Hepatocyte (in vitro differentiated cells): ENCODE data around the gene ACOX3. TPM values are rescaled to one million over a fixed set of nuclear protein-coding genes. Genes with fewer than 3 reads are reported as not detected.
"Not testable (repeated sequence)": the region's sequence is repeated elsewhere in the genome, so short reads cannot be mapped to it uniquely, and the experiment has no call there.

Experiments
- DNase-seq: peaks from one replicate; pipeline ENCODE4 v3.0.0-alpha.2; 2016; ENCODE audit warnings: low spot score
- H2AFZ ChIP-seq: fragments of 200-600 bp; sonication (generic); 2 replicates; pipeline ENCODE4 v1.6.0; 2016; ENCODE audit warnings: antibody characterized with exemption, mild to moderate bottlenecking
- H3K27ac ChIP-seq: fragments of 200-600 bp; sonication (generic); 2 replicates; pipeline ENCODE4 v1.5.1; 2016; ENCODE audit warnings: mild to moderate bottlenecking
- H3K27me3 ChIP-seq: fragments of 200-600 bp; sonication (generic); 2 replicates; pipeline ENCODE4 v1.6.1; 2016
- H3K36me3 ChIP-seq: fragments of 200-600 bp; sonication (generic); replicated peaks from 2 replicates; pipeline ENCODE4 v1.5.1; 2016; ENCODE audit warnings: low read depth; ENCODE audit not compliant: insufficient read depth
- H3K4me1 ChIP-seq: fragments of 200-600 bp; sonication (generic); 2 replicates; pipeline ENCODE4 v1.5.1; 2016; ENCODE audit warnings: mild to moderate bottlenecking, moderate library complexity; ENCODE audit not compliant: insufficient read depth
- H3K4me2 ChIP-seq: fragments of 200-600 bp; sonication (generic); 2 replicates; pipeline ENCODE4 v1.6.0; 2016
- H3K4me3 ChIP-seq: fragments of 200-600 bp; sonication (generic); 2 replicates; pipeline ENCODE4 v1.5.1; 2016; ENCODE audit warnings: mild to moderate bottlenecking
- H3K79me2 ChIP-seq: fragments of 200-600 bp; sonication (generic); 2 replicates; pipeline ENCODE4 v1.6.0; 2017; ENCODE audit warnings: mild to moderate bottlenecking
- H3K9me2 ChIP-seq: fragments of 200-600 bp; sonication (generic); replicated peaks from 2 replicates; pipeline ENCODE4 v1.6.0; 2017; ENCODE audit warnings: mild to moderate bottlenecking; ENCODE audit not compliant: insufficient read depth
- H3K9me3 ChIP-seq: fragments of 200-600 bp; sonication (generic); 2 replicates; pipeline ENCODE4 v1.5.1; 2016; ENCODE audit warnings: low read depth, mild to moderate bottlenecking
- H4K20me1 ChIP-seq: fragments of 200-600 bp; sonication (generic); 2 replicates; pipeline ENCODE4 v1.6.0; 2016; ENCODE audit warnings: mild to moderate bottlenecking; ENCODE audit not compliant: insufficient read depth, poor library complexity, severe bottlenecking
- CTCF ChIP-seq: fragments of 200-600 bp; sonication (generic); IDR thresholded peaks from 2 replicates; pipeline ENCODE4 v1.5.1; 2016; ENCODE audit warnings: antibody characterized with exemption, mild to moderate bottlenecking; ENCODE audit not compliant: poor library complexity
- EZH2 ChIP-seq: fragments of 200-600 bp; sonication (generic); IDR thresholded peaks from 2 replicates; pipeline ENCODE4 v1.6.1; 2016; ENCODE audit warnings: antibody characterized with exemption, mild to moderate bottlenecking, borderline replicate concordance
- EZH2phosphoT487 ChIP-seq: fragments of 200-600 bp; sonication (generic); IDR thresholded peaks from one replicate; pipeline ENCODE4 v1.6.1; 2018; ENCODE audit warnings: antibody characterized with exemption, mild to moderate bottlenecking, low read depth, moderate library complexity; ENCODE audit not compliant: unreplicated experiment, severe bottlenecking
- WGBS: methylation state at CpG from one replicate; pipeline ENCODE4 v1.1.6; 2016; ENCODE audit warnings: low lambda C conversion rate; ENCODE audit errors: missing lambda C conversion rate; 5-methylcytosine and 5-hydroxymethylcytosine counted together
- polyA plus RNA-seq: library from polyadenylated mRNA; unstranded; fragments of >200 nt; fragmentation: Nextera tagmentation; extraction: Ambion mirVana; gene quantifications from 2 replicates; pipeline ENCODE4 v1.2.1, GENCODE V29; 2016
- total RNA-seq: library from RNA; depleted of rRNA; stranded (reverse); fragments of >200 nt; gene quantifications from 2 replicates; pipeline ENCODE4 v1.2.3, GENCODE V29; 2014

The ACOX3 gene
- total RNA-seq, result 21.0 and 22.5 TPM in 2 replicates
- polyA plus RNA-seq, result 13.9 and 17.6 TPM in 2 replicates

GRCh38 chr4:8440492-8441311, at the start of gene ACOX3, which contains the start of gene TRMT44:
TSS of gene ACOX3 (minus strand) at chr4:8440723. CDS start at chr4:8416521, 24,202 bp downstream.
TSS of gene TRMT44 (plus strand) at chr4:8440777. CDS start at chr4:8440823, 46 bp downstream.
- peak within 1 kb of the TSS; percentile 94 for H3K27ac ChIP-seq
- H3K4me3 ChIP-seq, result peak within 1 kb of the TSS; percentile 54
- peak; percentile 95 for DNase-seq
- H3K9me3 ChIP-seq, result no peaks in the 10 kb centered on the region
- TF ChIP-seq EZH2, result no peak
- no peaks in the 10 kb centered on the region for H3K9me2 ChIP-seq
- H3K36me3 ChIP-seq, result no peaks in the 10 kb centered on the region
- H3K27me3 ChIP-seq, result no peaks in the 10 kb centered on the region
- no peaks in the 10 kb centered on the region for H4K20me1 ChIP-seq
- peaks cover 73% of the 10 kb centered on the region for H3K79me2 ChIP-seq
- H3K4me1 ChIP-seq, result peaks cover 17% of the 10 kb centered on the region
- H3K4me2 ChIP-seq, result peak within 1 kb of the TSS; percentile 89
- under 1% methylated on average over 52 of the region's 60 CpGs for WGBS
- peak within 1 kb of the TSS; percentile 50 for H2AFZ ChIP-seq

DNA sequence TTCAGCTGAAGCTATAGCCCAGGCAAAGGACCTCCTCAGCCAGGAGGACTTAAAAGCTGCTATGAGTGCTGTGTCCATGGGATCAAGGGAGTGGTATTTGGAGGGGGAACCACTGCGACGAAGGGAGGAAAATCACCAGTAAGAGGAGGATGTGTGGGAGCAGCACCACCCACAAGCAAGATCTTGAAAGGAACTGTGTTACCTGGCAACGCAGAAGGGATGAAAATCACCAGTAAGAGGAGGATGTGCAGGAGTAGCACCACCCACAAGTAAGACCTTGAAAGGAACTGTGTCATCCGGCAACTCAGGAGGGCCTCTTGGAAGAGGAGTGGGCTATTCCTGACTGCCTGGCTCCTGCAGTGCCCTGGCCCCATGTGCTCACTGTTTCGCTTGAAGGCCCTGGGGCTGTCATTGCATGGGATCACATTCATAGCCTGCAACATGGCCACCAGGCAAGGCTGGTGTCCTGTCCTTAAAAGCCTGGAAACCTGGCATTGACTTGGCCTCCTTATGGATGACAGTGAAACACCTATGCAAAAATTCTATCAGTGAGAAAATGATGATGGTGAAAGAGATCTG, 48.4 kb upstream of the ACOX3 start:
- H3K27me3 ChIP-seq, result no peaks in the 10 kb centered on the region
- H3K9me2 ChIP-seq, result no peaks in the 10 kb centered on the region
- no peak for DNase-seq
- no peaks in the 10 kb centered on the region for H3K4me1 ChIP-seq
- H3K4me3 ChIP-seq, result no peak overlapping the region
- TF ChIP-seq EZH2phosphoT487, result no peak
- no peak overlapping the region for H2AFZ ChIP-seq
- no peak overlapping the region for H3K4me2 ChIP-seq
- WGBS, result 96% methylated on average over 5 of the region's 5 CpGs
- H3K36me3 ChIP-seq, result no peaks in the 10 kb centered on the region
- H3K9me3 ChIP-seq, result no peaks in the 10 kb centered on the region
- no peaks in the 10 kb centered on the region for H3K79me2 ChIP-seq
- H3K27ac ChIP-seq, result no peak overlapping the region
- no peaks in the 10 kb centered on the region for H4K20me1 ChIP-seq

DNA sequence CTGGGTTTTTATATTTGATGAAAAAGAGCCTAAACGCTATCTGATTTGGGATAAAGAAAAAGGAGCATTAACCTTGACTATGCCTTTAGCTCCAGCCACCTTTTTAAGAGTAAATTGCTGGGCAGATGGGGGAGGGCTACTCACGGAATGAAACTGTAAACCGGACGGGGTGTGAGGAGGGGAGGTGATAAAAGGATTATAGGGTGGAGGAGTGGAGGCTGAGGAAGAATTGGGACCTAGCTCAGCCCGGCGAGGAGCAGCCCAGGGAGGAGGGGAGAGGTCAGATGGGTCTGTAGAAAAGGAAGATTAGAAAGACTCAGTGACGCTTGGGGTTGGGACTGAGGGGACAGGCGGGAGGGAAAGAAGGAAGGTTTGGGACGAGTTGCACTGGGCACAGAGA, 46.1 kb upstream of the ACOX3 start:
- H3K9me3 ChIP-seq, H3K4me2 ChIP-seq, H3K36me3 ChIP-seq, H3K27me3 ChIP-seq, DNase-seq, H4K20me1 ChIP-seq, H3K4me3 ChIP-seq, H3K4me1 ChIP-seq, H3K79me2 ChIP-seq, H3K9me2 ChIP-seq, H3K27ac ChIP-seq, H2AFZ ChIP-seq: not testable (repeated sequence)
- 48% methylated on average over 9 of the region's 9 CpGs for WGBS

GRCh38 chr4:8480221-8480620, 39.7 kb upstream of the ACOX3 start:
- no peaks in the 10 kb centered on the region for H3K4me1 ChIP-seq
- 92% methylated on average over 11 of the region's 11 CpGs for WGBS
- H3K9me3 ChIP-seq, result no peaks in the 10 kb centered on the region
- no peaks in the 10 kb centered on the region for H3K79me2 ChIP-seq
- H3K27ac ChIP-seq, result no peak overlapping the region
- H3K36me3 ChIP-seq, result no peaks in the 10 kb centered on the region
- H3K27me3 ChIP-seq, result no peaks in the 10 kb centered on the region
- H3K4me2 ChIP-seq, result no peak overlapping the region
- no peaks in the 10 kb centered on the region for H3K9me2 ChIP-seq
- H3K4me3 ChIP-seq, result no peak overlapping the region
- no peaks in the 10 kb centered on the region for H4K20me1 ChIP-seq
- no peak for DNase-seq
- H2AFZ ChIP-seq, result no peak overlapping the region
- no peak for TF ChIP-seq EZH2
- TF ChIP-seq CTCF, result no peak
- no peak for TF ChIP-seq EZH2phosphoT487
